GM19467 (cell line): Measurements from ENCODE around the gene NOMO2.
"Not testable (repeated sequence)": the region's sequence is repeated elsewhere in the genome, so short reads cannot be mapped to it uniquely, and the experiment has no call there.

Source experiments
- ATAC-seq: cut with Tn5 transposase; IDR thresholded peaks from one replicate; pipeline ENCODE4 v1.9.1; 2021; ENCODE audit warnings: mild to moderate bottlenecking, moderate library complexity; ENCODE audit not compliant: unreplicated experiment

The NOMO2 gene

DNA sequence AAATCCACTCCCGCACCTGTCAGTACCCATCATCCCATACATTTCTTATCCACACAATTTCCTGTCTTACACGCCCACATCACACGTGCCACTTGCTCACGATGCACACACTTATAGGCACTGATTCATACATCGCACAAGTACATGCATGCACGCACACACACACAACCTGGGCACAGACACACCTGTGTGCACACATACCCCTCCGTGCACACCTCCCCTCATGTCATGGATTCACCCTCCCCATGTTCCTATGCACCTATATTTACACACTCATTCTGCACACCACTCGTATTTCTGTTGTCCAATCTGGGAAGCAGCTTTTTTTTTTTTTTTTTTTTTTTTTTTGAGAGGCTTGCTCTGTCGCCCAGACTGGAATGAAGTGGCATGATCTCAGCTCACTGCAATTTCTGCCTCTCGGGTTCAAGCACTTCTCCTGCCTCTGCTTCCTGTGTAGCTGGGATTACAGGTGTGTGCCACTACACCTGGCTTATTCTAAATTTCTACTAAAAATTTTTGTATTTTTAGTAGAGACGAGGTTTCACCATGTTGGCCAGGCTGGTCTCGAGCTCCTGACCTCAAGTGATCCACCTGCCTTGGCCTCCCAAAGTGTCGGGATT is 13.5 kb upstream of the NOMO2 start:
- not testable (repeated sequence) for ATAC-seq

DNA sequence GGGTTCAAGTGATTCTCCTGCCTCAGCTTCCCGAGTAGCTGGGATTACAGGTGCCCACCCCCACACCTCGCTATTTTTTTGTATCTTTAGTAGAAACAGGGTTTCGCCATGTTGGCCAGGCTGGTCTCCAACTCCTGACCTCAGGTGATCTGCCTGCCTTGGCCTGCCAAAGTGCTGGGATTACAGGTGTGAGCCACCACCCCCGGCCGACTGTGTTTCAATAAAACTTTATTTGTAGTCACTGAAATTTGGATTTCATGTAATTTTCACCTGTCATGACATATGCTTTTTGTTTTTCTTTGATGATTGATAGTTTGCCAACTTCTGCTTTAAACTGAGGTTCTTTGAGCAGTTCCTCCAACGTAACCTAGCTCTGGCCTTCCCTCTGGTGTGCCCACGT is 12.0 kb upstream of the NOMO2 start:
- ATAC-seq: not testable (repeated sequence)

DNA sequence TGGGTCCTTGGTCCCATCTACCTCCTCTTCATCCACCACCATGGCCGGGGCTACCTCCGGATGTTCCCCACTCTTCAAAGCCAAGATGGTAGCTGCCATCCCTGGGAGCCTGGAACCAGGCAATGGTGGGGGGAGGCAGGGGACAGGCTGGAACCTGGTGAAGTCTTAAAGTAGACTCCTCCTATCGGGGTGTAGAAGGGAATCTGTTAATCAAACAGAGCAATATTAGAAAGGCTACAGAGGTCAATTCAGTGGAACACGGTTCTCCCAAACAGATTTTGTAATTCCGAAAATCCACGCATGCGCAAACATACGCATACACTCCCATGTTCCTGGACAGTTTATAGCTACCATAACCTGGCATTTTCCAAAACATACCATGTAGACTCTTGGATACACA is 11.1 kb upstream of the NOMO2 start:
- not testable (repeated sequence) for ATAC-seq

DNA sequence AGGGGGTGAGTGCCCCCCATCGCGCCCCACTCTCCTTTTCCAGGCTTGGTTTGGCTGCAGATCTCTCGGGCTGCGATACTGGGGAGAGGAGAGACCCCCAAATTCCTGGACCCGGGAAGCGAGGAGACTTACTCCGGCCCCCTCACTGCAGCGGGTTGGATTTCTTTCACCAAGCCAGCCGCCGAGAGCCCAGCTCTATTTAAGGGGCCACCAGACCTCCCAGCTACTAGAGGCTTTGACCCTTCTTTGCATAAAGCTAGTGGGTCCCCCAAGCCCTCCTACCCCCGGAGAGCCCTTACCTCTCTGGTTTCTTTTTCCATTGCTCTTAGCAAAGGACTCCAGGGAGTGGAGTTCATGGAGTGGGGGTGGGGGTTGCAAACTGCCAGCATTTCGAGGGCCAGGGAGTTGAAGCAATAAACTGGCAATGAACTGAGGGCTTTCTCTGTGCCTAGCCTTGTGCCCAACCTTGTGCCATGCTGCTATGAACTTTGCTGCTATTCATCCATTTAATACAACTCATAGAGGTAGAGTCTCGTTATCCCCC is 9.5 kb upstream of the NOMO2 start:
- ATAC-seq: not testable (repeated sequence)

DNA sequence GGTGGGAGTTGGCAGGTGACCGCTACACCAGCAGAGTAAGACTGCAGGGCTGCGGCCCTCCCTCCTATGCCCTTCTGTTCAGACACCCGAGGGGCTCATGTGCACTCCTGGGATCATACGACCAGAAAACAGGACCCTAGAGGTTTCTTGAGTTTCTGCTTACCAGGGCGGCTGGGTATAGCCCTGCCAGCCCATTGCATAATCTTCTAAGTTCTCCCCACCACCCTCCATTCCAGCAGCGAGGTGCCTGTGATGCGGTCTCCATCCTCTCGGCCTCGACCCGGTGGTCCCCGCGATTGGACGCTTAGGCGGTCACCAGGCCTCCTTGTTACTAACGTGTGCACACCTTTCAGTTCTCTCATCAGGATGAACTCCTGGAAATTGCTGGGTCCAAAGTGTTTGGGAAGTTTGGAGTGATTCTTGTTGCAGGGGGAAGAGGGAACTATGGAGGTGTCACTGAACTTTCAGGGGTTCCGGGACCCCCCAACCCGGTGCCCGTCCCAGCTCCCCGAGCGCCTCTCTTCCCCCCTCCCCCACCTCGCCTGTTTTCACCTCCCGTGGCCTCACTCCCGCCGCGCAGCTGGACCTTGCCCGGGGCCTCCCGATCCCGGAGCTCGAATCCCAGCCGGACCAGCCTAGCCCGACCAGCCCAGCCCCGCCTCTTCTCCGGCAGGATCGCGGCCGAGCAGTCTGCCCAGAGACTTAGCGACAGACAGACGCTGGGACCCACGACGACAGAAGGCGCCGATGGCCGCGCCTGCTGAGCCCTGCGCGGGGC is 8.8 kb upstream of the NOMO2 start:
- ATAC-seq: not testable (repeated sequence)

DNA sequence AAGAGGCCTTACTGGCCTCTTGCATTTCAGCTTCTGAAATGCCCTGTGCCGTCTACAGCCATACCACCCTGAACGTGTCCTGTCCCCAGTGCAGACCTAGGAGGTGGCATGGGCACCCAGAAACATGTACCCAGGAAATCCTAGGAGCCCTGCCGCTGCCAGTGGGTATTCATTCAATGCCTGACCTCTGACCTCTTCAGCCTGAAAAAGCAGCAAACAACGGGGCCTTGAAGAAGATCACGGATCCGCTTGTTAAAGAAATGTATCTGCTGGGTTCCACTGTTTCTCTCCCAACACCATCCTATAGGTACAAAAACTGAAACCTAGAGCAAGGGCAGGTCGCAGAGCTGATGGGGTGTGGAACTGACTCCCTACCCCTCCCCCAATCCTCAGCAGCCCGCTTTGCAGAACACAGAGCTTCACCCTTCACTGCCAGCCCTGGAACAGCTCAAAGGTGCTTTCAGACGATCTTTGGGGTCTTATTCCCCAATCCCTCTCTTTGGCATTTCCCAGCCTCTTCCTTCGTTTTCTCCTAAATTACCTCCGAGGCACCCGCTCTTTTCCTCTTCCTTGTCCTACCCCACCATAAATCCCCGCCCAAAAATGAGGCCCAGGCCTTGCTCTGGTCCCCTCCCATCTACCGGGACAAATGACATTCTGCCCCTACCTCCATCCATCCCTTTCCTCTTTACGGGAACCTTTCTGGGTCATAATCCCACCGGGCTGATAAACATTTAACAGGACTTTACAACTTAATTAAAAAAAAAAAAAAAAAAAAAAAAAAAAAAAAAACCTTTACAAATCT is 1.3 kb downstream of the NOMO2 start:
- ATAC-seq: not testable (repeated sequence)

DNA sequence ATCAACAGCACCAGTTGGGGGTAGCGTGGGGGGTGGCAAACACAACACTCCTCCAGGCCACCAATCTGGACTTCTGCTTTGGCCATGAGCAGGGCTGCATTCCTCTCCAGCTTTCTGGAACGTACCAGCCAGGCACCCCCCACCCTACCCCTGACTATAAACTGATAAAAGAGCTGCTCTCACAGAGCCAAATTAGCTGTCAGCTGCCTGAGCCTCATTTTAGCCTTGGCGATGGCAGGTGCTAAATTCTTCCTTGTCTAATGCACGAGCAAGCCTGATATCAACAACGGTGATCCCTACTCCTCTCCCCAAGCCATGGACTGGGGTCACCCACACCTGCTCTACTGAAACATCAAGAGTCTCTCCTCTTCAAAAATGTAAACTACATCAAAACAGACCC is 8.2 kb downstream of the NOMO2 start:
- not testable (repeated sequence) for ATAC-seq

DNA sequence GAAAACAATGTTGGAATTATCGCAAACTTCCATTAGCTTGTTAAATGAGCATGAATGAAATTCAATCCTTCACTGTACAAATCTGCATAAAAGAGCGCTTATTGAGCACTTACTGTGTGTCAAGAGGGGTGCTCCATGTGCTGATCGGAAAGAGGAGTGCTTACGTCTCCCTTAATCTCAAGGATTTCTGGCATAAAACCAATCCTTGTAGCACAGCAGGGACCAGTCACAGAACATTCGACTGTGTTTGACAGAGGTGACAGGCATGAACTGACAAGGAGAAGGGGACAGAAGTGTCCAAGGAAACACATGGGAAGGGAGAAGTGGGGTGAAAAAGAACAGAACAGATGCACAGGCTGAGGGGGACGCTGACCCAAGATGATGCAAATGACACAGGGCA is 14.5 kb downstream of the NOMO2 start:
- ATAC-seq: not testable (repeated sequence)

DNA sequence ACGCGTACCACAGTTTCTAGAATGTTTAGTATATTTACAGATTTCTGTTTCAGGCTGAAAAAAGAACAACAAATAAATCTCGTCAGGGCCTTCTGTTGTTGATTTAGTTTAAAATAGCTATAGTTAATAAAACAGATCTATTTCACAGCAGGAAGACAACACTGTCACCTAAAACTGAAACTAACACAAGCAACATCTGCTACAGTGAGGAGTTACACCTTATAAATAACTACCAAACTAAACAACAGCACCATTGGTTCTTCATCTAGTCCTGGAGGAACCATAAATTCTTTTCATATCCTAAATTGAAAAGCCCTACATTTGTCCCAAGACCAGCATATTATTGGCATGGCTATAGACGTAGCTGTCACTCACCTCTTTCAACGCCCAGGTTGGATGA is 15.0 kb downstream of the NOMO2 start:
- not testable (repeated sequence) for ATAC-seq

DNA sequence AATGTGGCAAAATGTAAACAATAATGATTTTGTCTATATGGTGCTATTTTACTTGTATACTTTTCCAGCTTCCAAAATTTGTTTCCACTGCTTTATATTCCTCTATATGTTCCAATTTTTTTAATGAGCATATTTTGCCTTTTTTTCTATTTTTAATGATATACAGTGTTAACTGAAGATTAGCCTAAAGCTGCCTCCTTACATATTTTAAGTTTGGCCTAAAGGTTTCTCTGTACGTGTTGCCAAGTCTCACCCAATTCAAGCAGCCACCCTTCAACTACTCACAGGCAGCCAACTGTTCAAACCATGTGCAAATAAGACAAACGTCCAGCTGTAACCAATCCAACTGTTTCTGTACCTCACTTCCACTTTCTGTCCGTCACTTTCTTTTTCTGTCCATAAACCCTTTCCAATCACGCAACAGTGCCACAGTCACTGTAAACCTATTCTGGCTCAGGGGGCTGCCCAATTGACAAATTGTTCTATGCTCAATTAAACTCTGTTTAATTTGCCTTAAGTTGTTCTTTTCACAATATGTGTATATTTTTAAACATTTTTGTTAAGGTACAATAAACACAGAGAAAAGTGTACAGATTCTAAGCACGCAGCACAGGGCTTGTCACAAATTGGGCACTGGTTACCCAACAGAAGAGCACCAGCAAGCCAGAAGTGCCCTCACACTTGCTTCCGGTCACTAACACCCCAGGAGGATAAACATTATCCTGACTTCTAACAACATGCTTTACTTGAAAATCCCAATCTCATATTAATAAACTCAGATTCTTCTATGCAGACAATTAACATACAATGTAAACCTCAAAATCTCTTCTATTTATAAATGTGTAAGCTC is 17.4 kb downstream of the NOMO2 start:
- ATAC-seq: not testable (repeated sequence)

DNA sequence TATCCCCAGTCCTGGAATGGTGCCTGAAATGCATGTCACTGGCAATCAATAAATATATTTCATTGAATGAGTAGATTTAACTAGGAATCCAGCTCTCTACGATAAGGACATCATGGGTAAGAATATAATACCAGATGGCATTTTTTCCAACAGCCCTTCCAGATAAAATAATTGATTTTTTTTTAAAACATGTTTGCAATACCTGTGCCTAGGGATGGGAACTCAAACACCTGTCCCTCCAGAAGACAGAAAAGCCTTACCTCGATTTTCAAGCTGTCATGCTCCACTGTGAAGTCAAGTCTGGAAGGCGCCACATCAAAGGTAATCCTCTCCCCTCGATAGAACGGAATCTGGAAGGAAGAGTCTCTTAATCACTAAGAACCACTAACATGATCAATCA is 20.0 kb downstream of the NOMO2 start:
- not testable (repeated sequence) for ATAC-seq

DNA sequence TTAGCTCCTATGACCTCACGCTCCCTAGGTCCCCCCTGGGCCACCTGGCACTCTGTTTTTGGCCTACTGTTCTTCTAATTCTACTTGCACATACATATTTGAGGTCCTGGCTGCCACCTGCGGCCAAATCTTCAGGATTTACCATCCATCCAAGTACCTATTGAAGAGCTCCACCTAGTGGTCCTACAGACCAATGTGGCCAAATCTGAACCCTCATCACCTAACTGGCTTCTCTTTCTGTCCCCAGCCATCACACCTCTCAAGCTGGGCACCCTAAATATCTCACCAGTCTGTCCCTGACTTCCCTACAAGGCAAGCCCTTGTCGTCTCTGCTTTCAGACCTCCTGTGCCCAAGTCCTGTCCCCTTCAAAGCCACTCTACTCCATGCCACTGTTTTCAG is 24.9 kb downstream of the NOMO2 start:
- not testable (repeated sequence) for ATAC-seq

DNA sequence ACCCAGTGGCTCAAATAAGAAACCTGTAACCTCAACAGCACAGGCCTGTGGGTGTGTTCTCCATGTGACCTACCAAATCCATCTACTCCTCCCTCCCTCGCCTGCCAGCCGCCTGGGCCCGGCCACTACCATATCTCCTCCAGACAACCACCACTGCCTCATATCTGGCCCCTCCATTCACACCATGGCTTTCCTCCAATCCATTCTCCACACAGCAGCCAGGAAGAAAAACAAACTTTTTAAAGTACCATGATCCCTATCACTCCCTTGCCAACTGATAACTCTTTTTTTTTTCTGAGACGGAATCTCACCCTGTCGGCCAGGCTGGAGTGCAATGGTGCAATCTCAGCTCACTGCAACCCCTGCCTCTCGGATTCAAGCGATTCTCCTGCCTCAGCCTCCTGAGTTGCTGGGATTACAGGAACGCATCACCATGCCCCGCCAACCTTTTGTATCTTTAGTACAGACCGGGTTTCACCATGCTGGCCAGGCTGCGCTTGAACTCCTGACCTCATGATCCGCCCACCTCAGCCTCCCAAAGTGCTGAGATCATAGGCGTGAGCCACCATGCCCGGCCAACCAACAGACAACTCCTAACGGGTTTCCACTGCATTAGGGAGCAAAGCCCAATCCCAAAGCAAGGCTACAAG is 26.3 kb downstream of the NOMO2 start:
- not testable (repeated sequence) for ATAC-seq

DNA sequence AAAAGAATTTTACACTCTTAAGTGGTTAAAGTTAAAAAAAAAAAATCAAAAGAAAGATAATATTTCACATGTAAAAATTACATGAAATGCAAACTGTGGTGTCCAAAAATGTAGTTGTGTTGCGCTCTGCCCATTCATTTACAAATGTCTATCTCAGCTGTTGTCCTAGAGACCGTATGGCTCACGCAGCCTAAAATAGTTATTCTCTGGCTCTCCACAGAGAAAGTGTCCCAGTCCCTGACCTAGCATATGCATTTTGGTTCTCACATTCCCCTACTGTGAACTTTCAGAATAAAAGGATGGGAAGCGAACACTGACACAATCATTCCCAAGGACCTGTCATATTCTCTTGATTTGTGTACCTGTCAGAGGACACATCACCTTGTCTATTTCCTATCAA is 27.6 kb downstream of the NOMO2 start:
- not testable (repeated sequence) for ATAC-seq

DNA sequence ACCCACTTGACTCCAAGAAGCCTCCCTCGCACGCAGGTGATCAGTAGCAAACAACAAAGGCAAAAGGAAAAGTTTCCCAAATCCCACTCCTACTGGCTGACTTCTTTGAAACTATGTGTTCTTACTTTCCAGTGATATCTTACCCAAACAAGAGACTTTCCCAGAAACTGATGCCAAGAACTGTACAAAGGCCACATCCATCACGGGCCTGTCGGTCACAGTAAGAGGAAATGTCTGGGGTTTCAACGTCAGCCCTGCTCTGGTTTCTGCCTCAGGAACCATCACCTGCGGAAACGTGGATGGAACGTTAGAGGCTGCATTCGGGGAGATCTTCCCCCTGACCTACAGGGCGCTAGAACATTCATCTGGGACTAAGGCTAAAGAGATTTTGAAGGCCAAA is 30.6 kb downstream of the NOMO2 start:
- not testable (repeated sequence) for ATAC-seq

DNA sequence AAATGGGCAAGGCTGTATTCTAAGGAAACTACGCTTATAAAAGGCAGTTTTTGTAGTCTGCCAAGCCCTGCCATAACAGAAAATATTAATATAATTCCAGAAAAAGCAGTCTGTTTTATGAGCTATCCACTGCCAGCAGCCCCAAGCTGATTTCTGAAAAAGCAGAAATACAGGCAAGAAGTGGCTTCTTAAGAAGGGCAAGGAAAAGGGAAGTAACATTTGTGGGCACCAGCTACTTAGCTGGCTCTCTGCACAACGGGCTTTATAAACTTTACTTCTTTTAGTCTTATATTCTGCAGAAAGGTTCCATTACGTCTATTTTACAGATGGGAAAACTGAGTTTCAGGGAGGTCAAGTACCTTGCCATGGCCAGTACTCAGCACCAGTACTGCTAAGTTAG is 31.6 kb downstream of the NOMO2 start:
- not testable (repeated sequence) for ATAC-seq

DNA sequence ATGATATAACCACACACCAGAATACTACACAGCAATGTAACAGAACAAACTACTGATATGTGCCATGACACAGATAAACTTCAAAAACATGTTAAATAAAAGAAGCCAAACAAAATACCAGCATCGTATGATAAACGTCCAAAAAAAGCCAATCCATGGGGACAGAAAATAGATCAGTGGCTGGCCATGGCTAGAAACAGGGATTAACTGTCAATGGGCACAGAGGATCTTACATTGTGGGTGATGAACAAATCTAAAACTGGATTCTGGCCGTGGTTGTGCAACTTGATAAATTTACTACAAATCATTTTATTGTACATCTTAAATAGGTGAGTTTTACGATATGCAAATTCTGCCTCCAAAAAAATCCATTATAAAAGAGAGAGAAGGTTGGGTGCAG is 35.4 kb downstream of the NOMO2 start:
- ATAC-seq: not testable (repeated sequence)

DNA sequence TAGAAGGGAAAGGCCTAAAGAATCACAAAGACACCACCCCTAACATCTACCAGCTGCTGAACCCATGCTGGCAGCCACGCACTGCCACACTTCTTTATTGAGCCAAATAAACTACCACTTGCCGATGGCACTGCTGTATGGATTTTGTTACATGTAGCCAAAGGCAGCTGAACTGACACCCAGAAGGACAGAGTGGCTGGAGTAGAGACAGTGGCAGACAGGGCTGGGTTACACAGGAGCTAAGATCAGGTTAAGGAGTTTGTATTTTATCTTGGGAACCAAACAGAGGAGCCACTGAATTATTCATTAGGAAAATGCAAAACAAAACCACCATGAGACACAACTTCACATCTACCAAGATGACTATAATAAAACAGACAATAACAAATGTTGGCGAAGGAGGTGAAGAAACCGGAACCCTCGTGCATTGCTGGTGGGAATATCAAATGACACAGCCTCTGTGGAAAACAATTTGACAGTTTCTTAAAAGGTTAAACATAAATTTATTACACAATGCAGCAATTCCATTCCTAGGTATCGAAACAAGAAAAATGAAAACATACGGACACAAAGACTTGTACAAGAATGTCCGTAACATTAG is 35.9 kb downstream of the NOMO2 start:
- ATAC-seq: not testable (repeated sequence)

DNA sequence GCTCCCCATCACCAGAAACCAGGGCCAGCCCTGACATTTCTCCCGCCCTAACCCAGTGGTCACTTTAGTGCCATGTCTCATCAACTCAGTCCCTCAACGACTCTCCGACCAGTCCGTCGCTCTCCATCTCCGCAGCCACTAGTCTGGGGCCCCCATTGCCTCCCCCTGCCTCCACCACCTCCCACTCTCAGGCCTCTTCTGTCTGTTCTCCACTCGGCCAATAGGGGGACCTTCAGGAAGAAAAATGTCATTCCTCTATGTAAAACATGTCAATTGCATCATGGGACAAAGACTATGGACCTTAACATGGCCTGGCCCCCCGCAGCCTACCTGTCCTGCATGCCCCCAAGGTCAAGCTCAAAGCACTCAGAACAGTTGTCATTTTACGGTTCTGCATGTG is 39.3 kb downstream of the NOMO2 start:
- not testable (repeated sequence) for ATAC-seq
